GM12891 (cell line): ENCODE data around the gene IP6K1.

Experiments used
- PAX5 ChIP-seq: IDR thresholded peaks from 2 replicates; pipeline ENCODE4 v1.6.1; 2011; ENCODE audit warnings: low read length, moderate library complexity, mild to moderate bottlenecking; ENCODE audit not compliant: insufficient read depth, severe bottlenecking
- POLR2A ChIP-seq: IDR thresholded peaks from 2 replicates; pipeline ENCODE4 v1.6.1; 2011; ENCODE audit warnings: low read depth, low read length, control low read depth
- POLR2AphosphoS5 ChIP-seq: IDR thresholded peaks from 2 replicates; pipeline ENCODE4 v1.6.1; 2011; ENCODE audit warnings: low read depth, low read length, control low read depth
- POU2F2 ChIP-seq: IDR thresholded peaks from 2 replicates; pipeline ENCODE4 v1.6.1; 2011; ENCODE audit warnings: low read depth, mild to moderate bottlenecking, control low read depth, low read length, moderate library complexity
- SPI1 ChIP-seq: IDR thresholded peaks from 2 replicates; pipeline ENCODE4 v1.6.1; 2011; ENCODE audit warnings: low read depth, low read length, control low read depth
- TAF1 ChIP-seq: IDR thresholded peaks from 2 replicates; pipeline ENCODE4 v1.6.1; 2011; ENCODE audit warnings: low read depth, low read length, control low read depth

- TF ChIP-seq PAX5 (no peak), POLR2AphosphoS5 (no peak), POLR2A (no peak), TAF1 (no peak), POU2F2 (no peak), SPI1 (no peak)
Measured at GRCh38 chr3:49757197-49757596, 29.1 kb downstream of the IP6K1 start.
